HG02938 (cell line): Measurements from ENCODE around the gene FBH1.
"Not testable (repeated sequence)": the region's sequence is repeated elsewhere in the genome, so short reads cannot be mapped to it uniquely, and the experiment has no call there.

Experiments used
- ATAC-seq: cut with Tn5 transposase; IDR thresholded peaks from one replicate; pipeline ENCODE4 v1.9.1; 2021; ENCODE audit warnings: mild to moderate bottlenecking, moderate library complexity; ENCODE audit not compliant: unreplicated experiment

The FBH1 gene

DNA sequence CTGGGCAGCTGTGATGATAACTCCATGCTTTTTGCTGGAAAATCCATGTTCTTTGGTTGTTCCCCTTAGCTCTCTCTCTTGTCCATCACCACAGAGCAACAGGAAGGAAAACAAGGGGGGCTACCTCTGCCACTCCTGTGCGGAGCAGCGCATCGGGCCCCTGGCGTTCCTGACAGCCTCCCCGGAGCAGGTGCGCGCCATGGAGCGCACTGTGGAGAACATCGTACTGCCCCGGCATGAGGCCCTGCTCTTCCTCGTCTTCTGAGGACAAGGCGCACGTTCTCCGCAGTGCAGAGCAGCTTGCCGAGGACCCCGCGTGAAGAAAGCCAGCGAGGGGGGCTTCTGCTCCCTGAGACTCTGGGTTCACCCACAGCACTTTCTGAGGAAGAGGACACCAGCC is 47.0 kb downstream of the FBH1 start:
- no peak for ATAC-seq

- ATAC-seq = no peak
Measured at GRCh38 chr10:5938291-5938690, 48.2 kb downstream of the FBH1 start.

- no peak for ATAC-seq
Measured at GRCh38 chr10:5940807-5941218, 50.8 kb downstream of the FBH1 start.

- no peak for ATAC-seq
Measured at GRCh38 chr10:5941579-5941978, 51.5 kb downstream of the FBH1 start.

DNA sequence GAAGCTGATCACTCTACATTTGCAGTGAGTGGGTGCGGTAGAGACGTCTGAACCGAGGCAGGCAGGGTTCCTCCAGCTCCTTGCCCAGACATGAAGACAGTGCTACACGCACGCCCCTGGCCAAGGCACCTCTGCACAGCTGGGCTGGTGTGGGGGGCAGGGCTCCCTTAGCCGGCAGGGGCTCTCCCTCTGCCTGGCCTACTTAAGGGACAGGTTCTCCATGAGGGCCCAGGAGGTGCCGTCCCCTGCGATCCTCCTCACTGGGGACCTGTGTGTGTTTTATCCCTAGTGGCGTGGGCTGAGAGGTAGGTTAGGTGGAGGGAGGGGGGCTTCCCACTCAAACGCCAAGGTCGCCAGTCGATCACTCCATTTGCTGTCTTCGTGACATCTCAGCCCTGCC is 52.0 kb downstream of the FBH1 start:
- no peak for ATAC-seq

DNA sequence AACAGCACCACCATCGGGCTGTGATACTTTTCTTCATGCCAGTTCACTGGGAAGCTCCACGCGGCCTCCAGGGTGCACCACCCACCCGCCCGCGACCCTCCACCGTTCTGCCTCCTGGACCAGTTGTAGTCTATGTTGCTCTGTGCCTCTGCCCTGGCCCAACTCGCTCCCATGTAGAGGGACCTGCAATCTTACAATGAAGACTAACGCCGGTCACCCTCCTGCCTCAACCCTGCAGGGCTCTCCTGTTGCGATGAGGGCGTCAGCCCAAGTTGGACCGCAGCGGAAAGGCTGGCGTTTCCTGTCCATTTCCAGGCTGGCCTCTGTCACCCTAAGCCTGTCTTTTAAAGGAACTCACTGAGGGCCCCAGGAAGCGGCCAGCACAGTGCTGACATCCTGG is 52.4 kb downstream of the FBH1 start:
- ATAC-seq = no peak

DNA sequence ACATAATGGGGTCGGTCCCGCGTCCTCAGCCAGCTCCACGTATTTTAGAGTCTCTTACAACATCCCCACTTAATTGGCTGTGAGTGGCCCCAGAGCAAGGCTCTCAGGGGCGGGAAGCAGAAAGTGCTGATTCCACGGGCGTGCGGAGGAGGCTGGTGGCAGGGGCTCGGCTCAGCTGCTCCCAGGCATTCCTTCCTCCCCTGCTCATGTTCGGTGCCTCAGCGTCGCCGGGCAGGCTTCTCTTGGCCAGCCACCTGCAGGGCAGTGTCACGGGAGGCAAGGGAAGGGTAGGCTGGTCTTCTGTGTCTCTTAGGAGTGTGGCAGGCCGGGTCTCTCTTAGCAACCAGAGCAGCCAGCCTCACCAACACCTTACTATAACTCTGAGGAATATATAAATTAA is 53.5 kb downstream of the FBH1 start:
- ATAC-seq = no peak

DNA sequence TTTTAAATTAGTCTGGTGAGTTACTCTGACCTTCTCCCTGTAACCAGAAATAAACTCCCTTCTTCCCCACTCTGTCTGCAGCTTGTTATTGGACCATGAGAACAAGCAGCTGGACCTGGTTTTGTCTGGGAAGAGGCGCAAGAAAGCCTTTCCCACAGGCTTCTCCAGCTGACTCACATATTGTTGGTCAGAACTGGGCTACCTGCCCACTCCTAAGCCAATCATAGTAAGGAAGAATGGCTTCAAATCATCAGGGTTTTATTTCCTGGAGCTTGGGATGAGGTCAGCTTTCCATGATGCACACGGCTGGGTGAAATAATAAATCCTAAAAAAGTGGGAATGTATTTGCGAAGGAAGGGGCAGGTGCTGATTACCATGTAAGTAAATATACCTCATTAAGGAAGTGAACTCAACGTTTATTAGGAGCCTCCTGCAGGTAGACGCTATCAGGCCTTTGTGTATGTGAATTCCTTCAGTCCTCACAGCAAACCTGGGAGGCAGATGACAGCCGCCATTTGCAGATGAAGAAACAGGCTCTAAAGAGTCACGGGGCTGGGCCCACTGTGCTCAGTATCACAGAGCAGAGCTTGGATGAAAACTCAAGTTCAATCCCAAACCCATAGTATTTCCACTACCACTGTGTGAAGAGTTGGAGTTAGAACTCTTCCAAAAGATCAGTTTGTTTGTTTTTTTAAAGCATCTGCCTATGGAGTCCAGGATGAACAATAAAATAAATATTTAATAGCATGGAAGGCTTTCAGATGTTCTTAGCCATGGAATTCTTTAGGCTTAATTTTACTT is 54.5 kb downstream of the FBH1 start:
- ATAC-seq = no peak

GRCh38 chr10:5945190-5945509 is 55.1 kb downstream of the FBH1 start:
- no peak for ATAC-seq

GRCh38 chr10:5945561-5946418 is 55.7 kb downstream of the FBH1 start:
- no peak for ATAC-seq

DNA sequence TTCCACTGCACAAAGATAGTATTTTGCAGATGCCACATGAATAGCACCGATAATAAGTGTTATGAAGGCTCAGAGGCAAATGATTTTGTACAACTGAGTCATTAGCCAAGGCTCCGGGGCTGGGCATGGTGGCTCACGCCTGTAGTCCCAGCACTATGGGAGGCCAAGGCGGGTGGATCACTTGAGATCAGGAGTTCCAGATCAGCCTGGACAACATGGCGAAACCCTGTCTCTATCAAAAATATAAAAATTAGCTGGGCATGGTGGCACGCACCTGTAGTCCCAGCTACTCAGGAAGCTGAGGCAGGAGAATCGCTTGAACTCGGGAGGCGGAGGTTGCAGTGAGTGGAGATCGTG is 56.4 kb downstream of the FBH1 start:
- not testable (repeated sequence) for ATAC-seq

GRCh38 chr10:5946786-5947185 is 56.7 kb downstream of the FBH1 start:
- no peak for ATAC-seq

DNA sequence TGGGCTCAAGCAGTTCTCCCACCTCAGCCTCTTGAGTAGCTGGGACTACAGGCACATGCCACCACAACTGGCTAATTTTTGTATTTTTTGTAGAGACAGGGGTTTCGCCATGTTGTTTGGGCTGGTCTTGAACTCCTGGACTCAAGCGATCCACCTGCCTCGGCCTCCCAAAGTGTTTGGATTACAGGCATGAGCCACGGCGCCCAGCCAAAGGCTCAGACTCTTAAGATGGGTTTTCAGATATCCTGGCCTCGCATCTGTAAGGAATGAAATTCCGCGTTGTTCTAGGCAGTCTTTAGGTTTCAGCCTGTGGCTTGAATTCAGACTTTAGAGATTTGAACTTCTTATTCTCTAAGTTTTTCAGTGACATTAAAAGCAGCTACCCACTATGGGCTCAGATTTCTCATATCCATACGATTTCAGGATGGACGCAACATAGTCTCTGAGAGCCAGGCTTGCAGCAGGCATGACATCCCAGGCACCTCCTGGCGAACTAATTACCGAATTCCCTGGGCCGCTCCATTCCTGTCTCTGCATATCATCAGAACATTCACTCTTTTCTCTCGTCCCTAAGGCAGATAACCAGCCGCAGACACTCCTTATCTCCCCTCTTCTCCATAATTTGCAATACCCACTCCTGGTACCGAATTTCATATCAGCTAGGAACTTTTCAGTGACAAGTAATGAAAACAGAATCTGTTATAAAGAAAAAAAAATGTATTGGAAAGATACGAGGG is 57.6 kb downstream of the FBH1 start:
- ATAC-seq = no peak

DNA sequence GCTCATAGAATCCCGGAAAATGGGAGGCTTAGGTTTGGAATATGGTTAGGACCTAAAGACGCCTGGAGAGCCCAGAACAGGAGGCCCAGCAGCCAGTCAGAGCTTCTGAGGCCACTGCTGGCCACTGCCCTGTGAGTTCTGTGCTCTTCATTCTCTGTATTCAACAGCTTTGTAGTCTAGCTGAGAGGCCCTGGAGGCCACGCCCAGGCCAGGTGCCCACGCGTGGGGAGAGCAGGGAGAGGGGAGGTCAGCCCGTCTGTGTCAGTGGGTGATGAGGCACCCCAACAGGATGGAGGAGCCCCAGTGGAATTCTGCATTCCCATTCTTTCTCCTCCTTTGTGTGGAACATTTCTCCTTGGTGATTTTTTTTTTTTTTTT is 58.2 kb downstream of the FBH1 start:
- no peak for ATAC-seq

GRCh38 chr10:5949009-5949759 is 59.1 kb downstream of the FBH1 start:
- no peak for ATAC-seq

DNA sequence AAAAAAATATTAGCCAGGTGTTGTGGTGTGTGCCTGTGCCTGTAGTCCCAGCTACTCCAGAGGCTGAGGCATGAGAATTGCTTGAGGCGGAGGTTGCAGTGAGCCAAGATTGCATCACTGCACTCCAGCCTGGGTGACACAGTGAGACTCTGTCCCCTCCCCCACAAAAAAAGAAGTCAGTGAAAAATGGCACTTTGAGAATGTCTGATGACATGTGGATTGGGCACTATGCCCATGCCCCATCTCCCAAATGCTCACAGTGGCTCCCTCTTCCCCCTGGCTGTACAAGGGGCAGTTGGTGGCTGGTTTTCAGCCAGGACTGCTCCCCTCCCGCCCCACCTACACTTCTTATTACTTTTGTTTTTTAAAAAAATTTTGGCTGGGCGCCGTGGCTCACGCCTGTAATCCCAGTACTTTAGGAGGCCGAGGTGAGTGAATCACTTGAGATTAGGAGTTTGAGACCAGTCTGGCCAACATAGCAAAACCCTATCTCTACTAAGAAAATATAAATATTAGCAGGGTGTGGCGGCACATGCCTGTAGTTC is 61.2 kb downstream of the FBH1 start:
- no peak for ATAC-seq

GRCh38 chr10:5951721-5952407 is 61.8 kb downstream of the FBH1 start:
- ATAC-seq = no peak

DNA sequence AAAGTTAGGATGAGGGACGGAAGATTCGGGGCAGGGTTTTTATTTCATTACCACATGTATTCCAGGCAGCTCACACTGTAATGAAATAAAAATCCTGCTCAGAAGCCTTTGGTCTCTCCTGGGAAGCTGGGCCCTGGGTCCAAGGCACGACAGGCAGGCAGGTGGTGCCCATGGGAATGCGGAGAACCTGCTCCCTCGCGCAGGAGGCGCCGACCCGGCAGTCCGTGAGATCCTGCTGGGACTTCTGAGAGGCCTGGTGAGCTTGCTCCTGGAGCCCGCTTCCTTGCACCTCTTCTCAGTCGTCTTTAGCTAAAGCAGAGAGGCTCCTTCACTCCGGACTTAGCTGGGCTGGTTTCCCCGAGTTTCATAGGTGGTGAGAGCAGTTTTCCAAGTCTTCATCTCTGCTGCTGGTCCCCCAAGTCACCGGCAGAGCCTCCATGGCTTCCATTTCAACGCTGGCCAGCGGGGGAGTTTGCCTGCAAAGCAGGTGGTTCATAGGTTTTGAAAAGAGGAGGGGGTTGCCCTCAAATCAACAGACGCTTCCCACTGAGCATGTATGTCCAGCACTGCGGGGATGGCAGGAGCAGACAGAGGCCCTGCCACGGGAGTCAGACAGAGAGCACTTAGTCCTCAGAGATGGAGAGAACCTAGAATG is 62.8 kb downstream of the FBH1 start:
- no peak for ATAC-seq

- no peak for ATAC-seq
Measured at GRCh38 chr10:5953676-5954075, 63.6 kb downstream of the FBH1 start.
